Vagina (tissue), 2 donors: ENCODE results near the gene CMYA5. TPM values are rescaled to one million over a fixed set of nuclear protein-coding genes. Genes with fewer than 3 reads are reported as not detected.
A peak's percentile ranks its signal among the peaks of the same experiment; 100 is the strongest.

Source experiments
- DNase-seq, 2 donors: peaks; one replicate each; pipeline ENCODE4 v3.0.0-alpha.2; 2017; ENCODE audit errors: extremely low spot score in 2 of 2
- H3K27ac ChIP-seq: fragments of 200-600 bp; sonication (generic); one replicate; pipeline ENCODE4 v1.5.1; 2019
- H3K27me3 ChIP-seq: fragments of 200-600 bp; sonication (generic); one replicate; pipeline ENCODE4 v1.5.1; 2019
- H3K36me3 ChIP-seq, 2 donors: fragments of 200-600 bp; sonication (generic); one replicate each; pipeline ENCODE4 v1.5.1; 2017 to 2019
- H3K4me1 ChIP-seq: fragments of 200-600 bp; sonication (generic); one replicate; pipeline ENCODE4 v1.5.1; 2019
- H3K4me3 ChIP-seq, 2 donors: fragments of 200-600 bp; sonication (generic); 1 replicate in 1 of 2; 2 replicates in 1 of 2; pipeline ENCODE4 v1.5.1; 2016 to 2019
- H3K9me3 ChIP-seq: fragments of 200-600 bp; sonication (generic); one replicate; pipeline ENCODE4 v1.5.1; 2019
- CTCF ChIP-seq, 3 experiments: fragments of 450-650 bp in 2 of 3; fragments of 200-600 bp in 1 of 3; sonication (generic) in 1 of 3; IDR thresholded peaks; one replicate each; pipeline ENCODE4 v1.5.1; 2017 to 2019; ENCODE audit warnings: antibody characterized with exemption in 3 of 3, mild to moderate bottlenecking in 2 of 3, moderate library complexity in 2 of 3
- POLR2A ChIP-seq, 2 donors: fragments of 450-650 bp; IDR thresholded peaks; one replicate each; pipeline ENCODE4 v1.6.1; 2017; ENCODE audit warnings: antibody characterized with exemption in 2 of 2, mild to moderate bottlenecking in 2 of 2, moderate library complexity in 2 of 2
- POLR2AphosphoS5 ChIP-seq, 2 donors: sonication (generic); formaldehyde crosslinking; IDR thresholded peaks; one replicate each; pipeline ENCODE4 v1.9.0; 2017; ENCODE audit warnings: antibody characterized with exemption in 2 of 2, mild to moderate bottlenecking in 2 of 2, low read depth in 1 of 2; ENCODE audit not compliant: insufficient read depth in 1 of 2
- intact Hi-C: fragments of 100-400 bp; cut with DNase I; formaldehyde crosslinking; loops from one replicate; pipeline ENCODE4 v1.15.1; 2023
- total RNA-seq: library from RNA; depleted of rRNA; stranded (reverse); fragments of >200 nt; gene quantifications from one replicate; pipeline ENCODE4 v1.2.3, GENCODE V29; 2016

CMYA5 gene
- total RNA-seq, 1 donor from 2014 or later = 10.1 TPM

DNA sequence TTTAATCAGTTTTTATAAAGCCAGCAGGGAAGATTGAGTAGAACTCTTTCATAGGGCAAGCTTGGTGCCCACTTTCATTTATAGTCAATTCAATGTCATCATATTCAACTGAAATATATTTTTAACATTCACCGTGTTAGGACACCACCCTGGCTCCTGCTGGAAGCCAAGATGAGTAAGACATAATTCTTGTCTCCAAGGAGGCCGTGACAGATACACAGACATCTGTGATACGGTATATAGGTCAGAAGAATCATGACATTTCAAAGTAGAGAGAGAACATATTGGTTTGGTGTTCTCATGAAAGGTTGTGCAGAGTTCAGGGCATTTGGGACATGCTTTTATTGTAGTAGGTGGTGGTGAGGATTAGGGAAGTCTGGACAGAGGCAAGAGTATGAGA, 120.1 kb downstream of the CMYA5 start:
- Histone ChIP-seq H3K9me3 (no peaks in the 10 kb centered on the region), H3K27me3 (no peaks in the 10 kb centered on the region), H3K36me3 (no peaks in the 10 kb centered on the region), H3K27ac (no peak overlapping the region), H3K4me1 (no peaks in the 10 kb centered on the region), H3K4me3 (no peak overlapping the region)
- intact Hi-C loops = no loop called here
- DNase-seq = no peak
- no peak for TF ChIP-seq POLR2A (IDR thresholded peaks at IDR 0.05)
- no peak for TF ChIP-seq CTCF (IDR thresholded peaks at IDR 0.05)
- no peak for TF ChIP-seq POLR2AphosphoS5 (IDR thresholded peaks at IDR 0.05; ENCODE audit: insufficient read depth in 1 of 2, low read depth in 1 of 2)

DNA sequence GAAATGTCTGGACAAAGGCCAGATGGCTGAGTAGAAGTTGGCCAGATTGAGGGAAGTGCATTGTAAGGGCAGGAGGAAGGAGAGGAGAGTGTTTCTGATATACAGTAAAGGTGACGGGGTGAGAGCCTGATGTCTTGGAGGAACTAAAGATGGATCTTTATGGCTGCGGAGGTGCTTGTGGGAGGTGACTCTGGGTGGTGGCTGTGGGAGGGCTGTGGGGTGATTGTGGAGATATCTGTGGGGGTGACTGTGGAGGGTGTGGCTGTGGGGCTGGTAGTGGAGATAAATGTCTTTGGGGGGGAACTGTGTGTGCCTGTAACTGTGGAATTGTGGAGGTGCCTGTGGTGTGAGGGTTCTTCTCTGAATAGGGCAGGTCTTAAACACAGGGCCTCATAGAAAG, 121.4 kb downstream of the CMYA5 start:
- H3K27me3 ChIP-seq = no peaks in the 10 kb centered on the region
- H3K9me3 ChIP-seq = no peaks in the 10 kb centered on the region
- intact Hi-C loops = no loop called here
- H3K4me3 ChIP-seq = no peak overlapping the region
- DNase-seq = no peak
- no peaks in the 10 kb centered on the region for H3K4me1 ChIP-seq
- no peaks in the 10 kb centered on the region for H3K36me3 ChIP-seq
- H3K27ac ChIP-seq = no peak overlapping the region
- no peak for TF ChIP-seq CTCF (IDR thresholded peaks at IDR 0.05)
- no peak for TF ChIP-seq POLR2A (IDR thresholded peaks at IDR 0.05)
- no peak for TF ChIP-seq POLR2AphosphoS5 (IDR thresholded peaks at IDR 0.05; ENCODE audit: insufficient read depth in 1 of 2, low read depth in 1 of 2)

- intact Hi-C loops = no loop called here
- TF ChIP-seq POLR2A (IDR thresholded peaks at IDR 0.05) = no peak
- TF ChIP-seq CTCF (IDR thresholded peaks at IDR 0.05) = no peak
- no peak for TF ChIP-seq POLR2AphosphoS5 (IDR thresholded peaks at IDR 0.05; ENCODE audit: insufficient read depth in 1 of 2, low read depth in 1 of 2)
- no peaks in the 10 kb centered on the region for H3K4me1 ChIP-seq
- peak in 1 of 2 donors; percentile 2 for DNase-seq
- no peaks in the 10 kb centered on the region for H3K9me3 ChIP-seq
- no peaks in the 10 kb centered on the region for H3K27me3 ChIP-seq
- no peak overlapping the region for H3K27ac ChIP-seq
- no peak overlapping the region for H3K4me3 ChIP-seq
- H3K36me3 ChIP-seq = no peaks in the 10 kb centered on the region
Observed at GRCh38 chr5:79811904-79812303, 122.3 kb downstream of the CMYA5 start.

- intact Hi-C loops = no loop called here
- Histone ChIP-seq H3K36me3 (no peaks in the 10 kb centered on the region), H3K4me3 (no peak overlapping the region), H3K27me3 (no peaks in the 10 kb centered on the region), H3K4me1 (no peaks in the 10 kb centered on the region), H3K9me3 (no peaks in the 10 kb centered on the region), H3K27ac (no peak overlapping the region)
- DNase-seq = no peak
- TF ChIP-seq POLR2A (IDR thresholded peaks at IDR 0.05) (no peak), CTCF (IDR thresholded peaks at IDR 0.05) (no peak), POLR2AphosphoS5 (IDR thresholded peaks at IDR 0.05; ENCODE audit: insufficient read depth in 1 of 2, low read depth in 1 of 2) (no peak)
Observed at GRCh38 chr5:79814699-79815098, 125.1 kb downstream of the CMYA5 start.

DNA sequence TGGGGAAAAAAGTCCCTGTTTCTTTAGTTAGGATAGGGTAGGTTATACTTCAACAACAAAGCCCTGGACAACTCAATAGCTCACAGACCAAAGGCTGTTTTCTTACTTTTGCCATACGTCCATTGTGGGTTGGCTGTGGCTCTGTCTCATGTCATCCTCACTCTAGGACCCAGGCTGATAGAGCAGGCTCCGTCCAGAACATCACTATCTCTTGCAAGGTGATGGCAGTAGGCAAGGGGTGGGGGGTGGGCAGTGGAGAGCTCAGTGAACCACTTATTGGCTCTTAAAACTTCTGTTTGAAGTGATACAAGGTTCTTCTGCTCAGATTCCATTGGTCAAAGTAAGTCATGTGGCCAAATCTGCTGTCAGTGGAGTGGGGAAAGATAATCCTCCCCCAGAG, 126.4 kb downstream of the CMYA5 start:
- TF ChIP-seq CTCF (IDR thresholded peaks at IDR 0.05) (no peak), POLR2A (IDR thresholded peaks at IDR 0.05) (no peak), POLR2AphosphoS5 (IDR thresholded peaks at IDR 0.05; ENCODE audit: insufficient read depth in 1 of 2, low read depth in 1 of 2) (no peak)
- no peak overlapping the region for H3K27ac ChIP-seq
- peak in 1 of 2 donors; percentile 64 for DNase-seq
- no peaks in the 10 kb centered on the region for H3K4me1 ChIP-seq
- no peak overlapping the region for H3K4me3 ChIP-seq
- no peaks in the 10 kb centered on the region for H3K27me3 ChIP-seq
- H3K9me3 ChIP-seq = no peaks in the 10 kb centered on the region
- intact Hi-C loops = no loop called here
- H3K36me3 ChIP-seq = no peaks in the 10 kb centered on the region
